Epidermal melanocyte (primary cell): ENCODE measurements around the gene SEC14L1.

Experiments
- DNase-seq: peaks from one replicate; pipeline ENCODE4 v3.0.0; 2011; ENCODE audit warnings: low spot score; ENCODE audit not compliant: insufficient read length

SEC14L1 gene

DNA sequence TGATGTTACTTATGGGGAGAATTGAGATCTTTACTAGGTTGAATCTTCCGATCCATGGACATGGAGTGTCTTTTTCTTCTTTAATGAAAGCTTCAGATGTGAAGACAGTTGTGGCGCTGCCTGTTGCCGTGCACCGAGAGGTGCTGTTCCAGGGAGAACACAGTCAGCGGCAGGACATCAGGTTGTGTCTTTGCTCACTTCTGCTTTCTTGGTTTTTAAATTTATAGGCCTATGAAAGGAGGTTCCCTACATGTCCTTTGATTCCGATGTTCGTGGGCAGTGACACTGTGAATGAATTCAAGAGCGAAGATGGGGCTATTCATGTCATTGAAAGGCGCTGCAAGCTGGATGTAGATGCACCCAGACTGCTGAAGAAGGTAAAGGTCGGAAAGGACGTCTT is 49.8 kb downstream of the SEC14L1 start:
- DNase-seq: no peak

DNA sequence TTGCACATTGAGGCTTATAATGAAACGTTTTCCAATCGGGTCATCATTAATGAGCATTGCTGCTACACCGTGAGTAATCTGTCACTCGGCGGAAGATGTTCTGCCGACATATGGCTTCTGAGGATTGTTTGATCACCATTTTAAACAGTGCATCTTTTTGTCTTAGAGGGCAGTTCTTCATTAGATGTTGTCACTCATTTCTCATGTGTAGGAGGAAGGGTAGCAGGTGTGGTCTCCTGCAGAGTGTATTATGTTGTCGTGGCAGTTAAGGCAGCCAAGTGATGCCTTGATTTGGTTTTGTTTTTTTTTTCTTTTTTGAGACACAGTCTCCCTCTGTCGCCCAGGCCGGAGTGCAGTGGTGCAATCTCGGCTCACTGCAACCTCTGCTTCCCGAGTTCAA is 50.5 kb downstream of the SEC14L1 start:
- no peak for DNase-seq

- no peak for DNase-seq
These were observed 52.9 kb downstream of the SEC14L1 start for GRCh38 chr17:77193653-77194052.

- DNase-seq: no peak
These were observed 53.4 kb downstream of the SEC14L1 start for GRCh38 chr17:77194179-77194578.

- no peak for DNase-seq
These were observed 55.5 kb downstream of the SEC14L1 start for GRCh38 chr17:77196251-77196650.

GRCh38 chr17:77197115-77197514 is 56.3 kb downstream of the SEC14L1 start:
- DNase-seq: no peak

DNA sequence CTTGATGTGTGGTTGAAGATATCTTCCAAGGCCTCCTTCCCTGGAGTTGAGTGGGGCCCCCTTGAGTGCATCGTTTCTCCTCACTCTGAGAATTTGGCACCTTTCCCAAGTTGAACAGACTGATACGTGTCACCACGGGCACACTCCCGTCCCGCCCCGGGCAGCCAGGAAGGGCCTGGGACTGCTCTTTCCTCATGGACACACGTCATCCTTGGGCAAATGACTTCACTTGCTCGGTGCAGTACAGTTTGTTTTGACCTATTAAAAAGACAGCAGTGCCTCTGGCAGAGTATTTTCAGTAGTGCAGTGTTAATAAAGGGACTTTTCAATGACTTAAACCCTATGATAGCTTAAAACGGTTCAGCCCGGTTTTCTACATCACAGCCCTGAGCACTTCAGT is 59.9 kb downstream of the SEC14L1 start:
- no peak for DNase-seq

DNA sequence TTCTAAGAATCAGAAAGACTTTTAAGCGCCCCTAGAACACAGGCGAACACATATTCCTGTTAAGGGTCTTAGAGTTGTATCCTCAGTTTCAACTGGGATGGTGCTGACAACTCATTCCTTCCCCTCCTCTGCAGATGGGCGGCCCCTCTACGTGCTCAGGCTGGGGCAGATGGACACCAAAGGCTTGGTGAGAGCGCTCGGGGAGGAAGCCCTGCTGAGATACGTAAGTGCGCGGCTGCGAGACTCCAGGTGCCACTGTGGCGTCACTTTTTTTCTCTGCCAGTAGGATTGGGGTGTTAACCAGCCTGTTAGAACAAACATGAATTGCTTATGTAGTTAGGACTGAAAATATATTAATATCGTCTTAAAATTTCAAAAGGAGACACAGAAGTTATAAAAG is 62.7 kb downstream of the SEC14L1 start:
- no peak for DNase-seq

GRCh38 chr17:77203846-77204245 is 63.1 kb downstream of the SEC14L1 start:
- DNase-seq: no peak

DNA sequence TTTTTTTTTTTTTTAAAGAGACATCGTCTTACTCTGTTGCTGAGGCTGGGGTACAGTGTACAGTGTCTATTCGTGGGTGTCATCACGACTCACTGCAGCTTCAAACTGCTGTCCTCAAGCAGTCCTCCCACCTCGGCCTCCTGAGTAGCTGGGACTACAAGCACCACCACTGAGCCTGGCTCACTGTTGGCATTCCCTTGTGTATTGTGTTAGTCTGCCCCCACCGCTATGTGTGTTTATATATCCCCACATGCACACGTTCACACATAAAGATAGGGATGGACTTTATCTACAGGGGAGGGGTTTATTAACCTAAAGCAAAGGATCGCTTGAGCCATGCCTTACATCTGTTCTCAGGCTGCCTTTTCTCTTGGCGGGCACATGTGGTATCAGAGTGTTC is 63.8 kb downstream of the SEC14L1 start:
- DNase-seq: no peak

DNA sequence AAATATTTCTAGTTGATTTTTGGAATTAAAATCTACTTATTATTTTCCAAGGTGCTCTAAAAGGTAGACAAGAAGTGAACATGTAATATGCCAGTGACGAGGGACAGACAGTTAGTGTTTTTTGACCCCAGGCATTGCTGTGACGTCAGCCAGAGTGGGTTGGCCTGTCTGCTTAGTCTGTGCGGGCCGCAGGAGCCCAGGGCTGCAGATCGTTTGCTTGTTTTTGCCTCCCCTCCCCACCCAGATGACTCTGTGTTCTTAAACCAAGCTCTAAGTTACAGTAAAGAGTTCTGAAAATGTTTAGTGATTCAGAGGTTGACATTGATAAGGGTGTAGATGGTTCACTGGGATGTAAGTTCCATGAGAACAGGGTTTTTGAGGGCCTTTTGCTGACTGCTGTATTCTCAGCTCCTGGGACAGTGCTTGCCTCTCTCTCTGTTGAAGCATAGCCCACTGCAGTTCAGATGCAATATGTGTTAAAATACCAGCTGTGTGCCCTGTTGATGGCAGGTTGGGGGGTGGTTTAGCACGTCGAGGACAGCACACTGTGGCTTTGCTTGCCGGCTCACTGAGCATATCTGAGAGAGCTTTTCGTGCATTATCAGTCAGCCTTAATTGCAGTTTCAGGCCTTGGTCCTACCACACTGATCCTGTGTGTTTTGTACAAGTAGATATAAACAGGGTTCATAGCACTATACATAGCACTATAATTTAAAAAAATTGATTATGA is 64.8 kb downstream of the SEC14L1 start:
- no peak for DNase-seq

DNA sequence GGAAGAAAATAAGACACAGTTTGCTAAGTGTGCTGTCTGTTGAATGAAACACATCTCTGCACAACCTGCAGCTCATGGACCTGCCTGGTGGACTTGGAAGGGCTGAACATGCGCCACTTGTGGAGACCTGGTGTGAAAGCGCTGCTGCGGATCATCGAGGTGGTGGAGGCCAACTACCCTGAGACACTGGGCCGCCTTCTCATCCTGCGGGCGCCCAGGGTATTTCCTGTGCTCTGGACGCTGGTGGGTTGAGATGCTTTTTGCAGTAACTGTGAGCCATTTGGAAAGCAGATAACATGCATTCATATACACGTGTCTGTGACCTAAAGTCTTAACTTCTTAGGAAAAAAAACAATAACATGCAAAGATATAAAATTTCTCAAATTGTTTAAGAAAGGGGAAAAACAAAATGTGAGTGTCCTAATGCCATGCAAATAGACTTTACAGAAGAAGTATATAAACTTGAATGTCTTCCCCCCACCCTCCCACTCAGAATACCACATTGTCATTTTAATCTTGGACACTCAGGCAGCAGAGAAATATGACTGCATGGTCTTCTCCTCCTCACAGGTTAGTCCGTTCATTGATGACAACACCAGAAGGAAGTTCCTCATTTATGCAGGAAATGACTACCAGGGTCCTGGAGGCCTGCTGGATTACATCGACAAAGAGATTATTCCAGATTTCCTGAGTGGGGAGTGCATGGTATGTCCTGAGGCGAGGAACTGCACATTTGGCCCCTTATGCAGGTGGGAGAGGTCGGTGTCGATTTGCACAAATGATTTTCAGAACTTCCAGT is 65.6 kb downstream of the SEC14L1 start:
- DNase-seq: no peak

GRCh38 chr17:77207689-77208216 is 67.0 kb downstream of the SEC14L1 start:
- no peak for DNase-seq

DNA sequence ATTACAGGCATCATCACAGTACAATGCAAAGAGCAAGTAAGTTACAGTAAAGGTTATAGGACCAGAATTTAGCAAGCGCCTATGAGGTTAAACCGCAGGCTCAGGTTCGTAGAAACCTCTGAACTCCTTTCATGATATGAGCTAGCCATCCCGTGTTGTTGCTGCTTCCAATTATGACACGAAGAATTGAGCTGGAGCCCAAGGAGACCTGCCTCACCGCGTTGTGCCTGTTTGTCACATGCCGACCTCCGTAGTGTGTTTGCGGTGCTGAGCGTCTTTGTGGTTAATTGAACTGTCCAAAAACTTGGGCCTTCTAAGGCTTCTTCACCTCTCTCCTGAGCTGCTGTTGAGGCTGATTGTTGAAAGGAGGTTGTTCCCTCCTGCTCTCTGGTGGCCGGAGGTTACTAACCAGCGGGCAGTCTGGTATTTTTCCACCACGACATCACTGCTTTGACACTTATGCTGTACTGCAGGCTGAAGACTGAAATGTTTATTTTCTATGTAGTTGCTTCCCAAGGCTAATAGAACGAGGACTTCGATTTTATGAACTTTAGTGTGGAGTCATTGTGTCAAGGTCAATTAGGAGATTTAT is 67.5 kb downstream of the SEC14L1 start:
- DNase-seq: peak; percentile 53

GRCh38 chr17:77208856-77209255 is 68.1 kb downstream of the SEC14L1 start:
- DNase-seq: peak; percentile 42

GRCh38 chr17:77209330-77209748 is 68.6 kb downstream of the SEC14L1 start:
- DNase-seq: no peak

GRCh38 chr17:77210331-77210730 is 69.6 kb downstream of the SEC14L1 start:
- no peak for DNase-seq

GRCh38 chr17:77210946-77211541 is 70.3 kb downstream of the SEC14L1 start:
- DNase-seq: no peak

DNA sequence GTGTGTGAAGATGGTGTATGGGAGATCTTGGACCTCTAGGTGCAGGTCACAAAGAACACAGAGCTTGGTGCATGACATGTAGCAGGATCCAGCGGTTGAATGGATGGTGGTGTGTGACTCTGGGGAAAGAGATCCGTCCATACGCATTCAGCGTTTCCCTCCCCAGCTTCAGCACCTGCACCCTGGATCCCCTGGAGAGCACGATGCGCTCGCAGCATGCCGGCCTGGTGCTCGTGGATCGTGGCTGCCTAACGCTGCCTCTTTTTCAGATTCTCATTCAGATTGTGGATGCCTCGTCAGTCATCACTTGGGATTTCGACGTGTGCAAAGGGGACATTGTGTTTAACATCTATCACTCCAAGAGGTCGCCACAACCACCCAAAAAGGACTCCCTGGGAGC is 70.9 kb downstream of the SEC14L1 start:
- no peak for DNase-seq

- DNase-seq: peak; percentile 82
These were observed 71.5 kb downstream of the SEC14L1 start for GRCh38 chr17:77212081-77212832.
